K562 (cell line): ENCODE measurements around the gene BLOC1S4. TPM values are rescaled to one million over a fixed set of nuclear protein-coding genes. Genes with fewer than 3 reads are reported as not detected.

Experiments
- ATAC-seq: fragments of 200-7000 bp; cut with Tn5 transposase; 3 replicates; pipeline ENCODE4 v1.9.1; 2020; ENCODE audit warnings: moderate library complexity
- BruUV-seq: library from RNA; stranded (reverse); fragments of 400-500 nt; replicated peaks from 2 replicates; lab custom pipeline; 2021; lab: Mats Ljungman, UMichigan
- CTCF ChIA-PET: fragments of 300-600 bp; formaldehyde crosslinking; extraction: SDS; loops from one replicate; lab custom pipeline; 2021; ENCODE audit warnings: low intra/inter-chr PET ratio; lab: Yijun Ruan, JAX
- POLR2A ChIA-PET: fragments of 300-600, 350-650 bp; sonication (Branson Sonifier 250); formaldehyde crosslinking; extraction: SDS; loops from one replicate; lab custom pipeline; 2021; ENCODE audit warnings: antibody characterized with exemption, inconsistent platforms; lab: Yijun Ruan, JAX
- DNase-seq, 4 experiments: peaks; one replicate each; pipeline versions ENCODE4 v3.0.0 to v3.0.0-alpha.2; 2011 to 2018; ENCODE audit warnings: low spot score in 3 of 4, mixed read lengths in 3 of 4; ENCODE audit errors: extremely low read depth in 1 of 4
- FAIRE-seq: peaks from 2 replicates; lab custom pipeline; 2011; peaks lifted over from hg19 to GRCh38; lab: Jason Lieb, UNC
- H2AFZ ChIP-seq: 2 replicates; pipeline ENCODE4 v1.6.0; 2011; ENCODE audit warnings: low read depth, low read length, control low read depth, inconsistent platforms
- H3K27ac ChIP-seq: fragments of 200-600 bp; 3 replicates; pipeline ENCODE4 v1.8.0; 2011; ENCODE audit warnings: low read depth, mild to moderate bottlenecking, control low read depth, inconsistent platforms, low read length, moderate library complexity, mixed read lengths; ENCODE audit errors: extremely low read depth
- H3K27me3 ChIP-seq, 2 experiments: fragments of 300-600 bp in 1 of 2; 2 replicates in 1 of 2; 3 replicates in 1 of 2; pipeline versions ENCODE4 v1.6.0 to v1.8.0; 2011; ENCODE audit warnings: inconsistent platforms in 2 of 2, low read length in 2 of 2, mild to moderate bottlenecking in 1 of 2, mixed read lengths in 1 of 2, moderate library complexity in 1 of 2; ENCODE audit not compliant: control insufficient read depth in 2 of 2, insufficient read depth in 2 of 2
- H3K36me3 ChIP-seq: fragments of 300-600 bp; 3 replicates; pipeline ENCODE4 v1.8.0; 2011; ENCODE audit warnings: mild to moderate bottlenecking, low read length, inconsistent platforms; ENCODE audit not compliant: control insufficient read depth, insufficient read depth
- H3K4me1 ChIP-seq, 2 experiments: fragments of 200-600 bp in 1 of 2; replicated peaks in 1 of 2; 2 replicates in 1 of 2; 3 replicates in 1 of 2; pipeline versions ENCODE4 v1.5.1 to v1.8.0; 2011; ENCODE audit warnings: inconsistent platforms in 2 of 2, low read length in 2 of 2, mild to moderate bottlenecking in 1 of 2, mixed read lengths in 1 of 2, moderate library complexity in 1 of 2; ENCODE audit not compliant: control insufficient read depth in 2 of 2, insufficient read depth in 2 of 2
- H3K4me2 ChIP-seq: 2 replicates; pipeline ENCODE4 v1.6.1; 2011; ENCODE audit warnings: low read length, control low read depth, inconsistent platforms, mixed read lengths; ENCODE audit not compliant: insufficient read depth
- H3K4me3 ChIP-seq: fragments of 200-600 bp; sonication (generic), shearing (Covaris generic); 2 replicates; pipeline ENCODE4 v1.5.1; 2016; ENCODE audit warnings: control low read depth, inconsistent platforms
- H3K79me2 ChIP-seq: fragments of 200-600 bp; 3 replicates; pipeline ENCODE4 v1.8.0; 2011; ENCODE audit warnings: low read length, inconsistent platforms; ENCODE audit not compliant: control insufficient read depth, insufficient read depth
- H3K9ac ChIP-seq, 2 experiments: 2 replicates each; pipeline versions ENCODE4 v1.6.0 to v1.6.1; 2011; ENCODE audit warnings: low read depth in 2 of 2, low read length in 2 of 2, control low read depth in 1 of 2, inconsistent platforms in 1 of 2, mild to moderate bottlenecking in 1 of 2, mixed read lengths in 1 of 2; ENCODE audit not compliant: insufficient read depth in 1 of 2
- H3K9me1 ChIP-seq: one replicate; pipeline ENCODE4 v1.6.0; 2011; ENCODE audit warnings: inconsistent platforms, mild to moderate bottlenecking, low read length, moderate library complexity; ENCODE audit not compliant: control insufficient read depth, insufficient read depth
- H3K9me3 ChIP-seq: replicated peaks from 2 replicates; pipeline ENCODE4 v1.5.1; 2011; ENCODE audit warnings: low read depth, low read length, inconsistent platforms; ENCODE audit not compliant: control insufficient read depth, insufficient read depth
- H4K20me1 ChIP-seq: replicated peaks from 2 replicates; pipeline ENCODE4 v1.6.1; 2011; ENCODE audit warnings: low read length, inconsistent platforms, mixed read lengths; ENCODE audit not compliant: control insufficient read depth, insufficient read depth
- ADNP ChIP-seq: fragments of 200-800 bp; sonication (Bioruptor generic); IDR thresholded peaks from 2 replicates; pipeline ENCODE4 v1.6.1; 2016; ENCODE audit warnings: missing genetic modification characterization, missing compliant biosample characterization
- C11orf30 ChIP-seq: fragments of 450-650 bp; IDR thresholded peaks from 2 replicates; pipeline ENCODE4 v1.6.1; 2016; ENCODE audit warnings: low read depth, mild to moderate bottlenecking
- CEBPB ChIP-seq: fragments of 450-650 bp; IDR thresholded peaks from 2 replicates; pipeline ENCODE4 v1.6.1; 2016; ENCODE audit warnings: missing genetic modification characterization, missing compliant biosample characterization
- NFIC ChIP-seq: fragments of 450-650 bp; IDR thresholded peaks from 2 replicates; pipeline ENCODE4 v1.6.1; 2017; ENCODE audit warnings: mild to moderate bottlenecking, inconsistent platforms
- NUFIP1 ChIP-seq: fragments of 450-650 bp; IDR thresholded peaks from 2 replicates; pipeline ENCODE4 v1.6.1; 2018; ENCODE audit not compliant: partially characterized antibody
- SMAD2 ChIP-seq: fragments of 150-350 bp; IDR thresholded peaks from 2 replicates; pipeline ENCODE4 v1.6.1; 2014; ENCODE audit warnings: low read depth, mild to moderate bottlenecking, low read length
- SP1 ChIP-seq: sonication (generic); formaldehyde crosslinking; IDR thresholded peaks from 2 replicates; pipeline ENCODE4 v1.8.1; 2022; ENCODE audit warnings: mild to moderate bottlenecking, missing genetic modification reagents
- ZNF140 ChIP-seq: fragments of 250-450 bp; sonication (Bioruptor Pico); IDR thresholded peaks from 2 replicates; pipeline ENCODE4 v1.8.0; 2021; ENCODE audit warnings: moderate library complexity, mild to moderate bottlenecking, inconsistent platforms
- ZNF398 ChIP-seq: fragments of 250-450 bp; sonication (Bioruptor Pico); IDR thresholded peaks from 2 replicates; pipeline ENCODE4 v1.8.0; 2021; ENCODE audit warnings: moderate library complexity, mild to moderate bottlenecking, inconsistent platforms
- ZNF75A ChIP-seq: fragments of 450-650 bp; formaldehyde crosslinking; IDR thresholded peaks from 2 replicates; pipeline ENCODE4 v1.4.0; 2020; ENCODE audit warnings: mild to moderate bottlenecking
- WGBS: fragments of 100-300 bp; shearing (Covaris generic); methylation state at CpG from one replicate; pipeline ENCODE4 v1.1.6; 2016; ENCODE audit warnings: low coverage, mixed read lengths; ENCODE audit not compliant: insufficient coverage; ENCODE audit errors: missing lambda C conversion rate; 5-methylcytosine and 5-hydroxymethylcytosine counted together
- in situ Hi-C: fragments of 300-500 bp; cut with MboI; formaldehyde crosslinking; loops from 4 replicates; pipeline ENCODE4 v1.15.0; 2018; ENCODE audit warnings: inconsistent platforms, mixed read lengths
- intact Hi-C: fragments of 100-400 bp; cut with micrococcal nuclease; formaldehyde crosslinking; loops from 2 replicates; pipeline ENCODE4 v1.14.2; 2022
- polyA plus RNA-seq, 8 experiments: library from polyadenylated mRNA; depleted of rRNA in 4 of 8; stranded (reverse) in 5 of 8; unstranded in 3 of 8; fragments of >200 nt; fragmentation: Nextera tagmentation in 2 of 8; fragmentation: Illumina TruSeq in 1 of 8; extraction: Ambion mirVana in 2 of 8; extraction: Trizol in 1 of 8; gene quantifications; 2 replicates each; pipeline versions ENCODE4 v1.2.1 to v1.2.3, GENCODE V29; 2011 to 2014; ENCODE audit warnings: inconsistent platforms in 1 of 8, missing spikeins in 1 of 8
- total RNA-seq, 7 experiments: library from RNA; depleted of rRNA in 6 of 7; stranded (reverse); fragments of >200 nt in 6 of 7; fragmentation: Illumina TruSeq in 2 of 7; extraction: Trizol in 2 of 7; gene quantifications; 2 replicates each; pipeline versions ENCODE4 v1.2.1 to v1.2.3, GENCODE V29; 2011 to 2021; ENCODE audit warnings: low replicate concordance in 1 of 7
- TF ChIP-seq, protein P1 (sequence below): fragments of 450-650 bp; formaldehyde crosslinking; IDR thresholded peaks from 2 replicates; pipeline ENCODE4 v1.4.0; 2022; ENCODE audit warnings: missing genetic modification characterization
- TF ChIP-seq, protein P2 (sequence below): fragments of 450-650 bp; IDR thresholded peaks from 2 replicates; pipeline ENCODE4 v1.7.1; 2018; ENCODE audit warnings: mild to moderate bottlenecking, low read depth; ENCODE audit not compliant: partially characterized antibody
- TF ChIP-seq, protein P3 (sequence below): fragments of 450-650 bp; IDR thresholded peaks from 2 replicates; pipeline ENCODE4 v1.6.1; 2016; ENCODE audit warnings: antibody characterized with exemption

Gene BLOC1S4
- total and polyA plus RNA-seq, 9 of the 15 experiments (the other 6 are each of a cell fraction or from before 2014, with no cell fraction given) = 3.1 to 31.6 (median 11.2) TPM

GRCh38 chr4:6676722-6677558, 39.0 kb upstream of the BLOC1S4 start:
- H3K4me3 ChIP-seq = peak overlapping the region; percentile 95
- peaks cover 34% of the 10 kb centered on the region; the same call in 1 of the 2 replicates for H4K20me1 ChIP-seq
- peak overlapping the region; percentile 6; the same call in 1 of the 3 replicates for H3K27ac ChIP-seq
- H3K4me1 ChIP-seq = peaks cover 29 to 43% of the 10 kb centered on the region in 2 experiments
- no peak overlapping the region for H2AFZ ChIP-seq
- H3K79me2 ChIP-seq = peaks cover 44% of the 10 kb centered on the region
- peak overlapping the region; percentile 90 for H3K4me2 ChIP-seq
- H3K9ac ChIP-seq = peak overlapping the region; percentile 90
- WGBS = 65% methylated on average over 21 of the region's 21 CpGs
- no TSS peak for BruUV-seq
- H3K9me3 ChIP-seq = no peaks in the 10 kb centered on the region; the same call in 1 of the 2 replicates
- CTCF ChIA-PET = no interaction called here
- no peak for DNase-seq
- intact Hi-C loops (loop anchor here (5.0 kb wide), 3 partner anchors 35 to 130 kb away; partner anchors contain the start of gene MRFAP1), in situ Hi-C loops (no loop called here)
- no peaks in the 10 kb centered on the region for H3K9me1 ChIP-seq
- no peaks in the 10 kb centered on the region for H3K27me3 ChIP-seq
- H3K36me3 ChIP-seq = peaks cover 37% of the 10 kb centered on the region
- POLR2A ChIA-PET = interaction anchor here (0.5 to 5.4 kb wide), 12 partner anchors 7 to 316 kb away, joined by 3 to 38 read pairs (median 4); partner anchors contain the start of gene S100P
- no peak for FAIRE-seq
- ATAC-seq = peak; percentile 2; the same call in 1 of the 3 replicates
- TF ChIP-seq ZNF75A (CRISPR knock-in tag) = no peak
- TF ChIP-seq, protein P1, sequence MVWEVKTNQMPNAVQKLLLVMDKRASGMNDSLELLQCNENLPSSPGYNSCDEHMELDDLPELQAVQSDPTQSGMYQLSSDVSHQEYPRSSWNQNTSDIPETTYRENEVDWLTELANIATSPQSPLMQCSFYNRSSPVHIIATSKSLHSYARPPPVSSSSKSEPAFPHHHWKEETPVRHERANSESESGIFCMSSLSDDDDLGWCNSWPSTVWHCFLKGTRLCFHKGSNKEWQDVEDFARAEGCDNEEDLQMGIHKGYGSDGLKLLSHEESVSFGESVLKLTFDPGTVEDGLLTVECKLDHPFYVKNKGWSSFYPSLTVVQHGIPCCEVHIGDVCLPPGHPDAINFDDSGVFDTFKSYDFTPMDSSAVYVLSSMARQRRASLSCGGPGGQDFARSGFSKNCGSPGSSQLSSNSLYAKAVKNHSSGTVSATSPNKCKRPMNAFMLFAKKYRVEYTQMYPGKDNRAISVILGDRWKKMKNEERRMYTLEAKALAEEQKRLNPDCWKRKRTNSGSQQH = peak; percentile 60; the same call in 1 of the 2 replicates
- TF ChIP-seq, protein P2, sequence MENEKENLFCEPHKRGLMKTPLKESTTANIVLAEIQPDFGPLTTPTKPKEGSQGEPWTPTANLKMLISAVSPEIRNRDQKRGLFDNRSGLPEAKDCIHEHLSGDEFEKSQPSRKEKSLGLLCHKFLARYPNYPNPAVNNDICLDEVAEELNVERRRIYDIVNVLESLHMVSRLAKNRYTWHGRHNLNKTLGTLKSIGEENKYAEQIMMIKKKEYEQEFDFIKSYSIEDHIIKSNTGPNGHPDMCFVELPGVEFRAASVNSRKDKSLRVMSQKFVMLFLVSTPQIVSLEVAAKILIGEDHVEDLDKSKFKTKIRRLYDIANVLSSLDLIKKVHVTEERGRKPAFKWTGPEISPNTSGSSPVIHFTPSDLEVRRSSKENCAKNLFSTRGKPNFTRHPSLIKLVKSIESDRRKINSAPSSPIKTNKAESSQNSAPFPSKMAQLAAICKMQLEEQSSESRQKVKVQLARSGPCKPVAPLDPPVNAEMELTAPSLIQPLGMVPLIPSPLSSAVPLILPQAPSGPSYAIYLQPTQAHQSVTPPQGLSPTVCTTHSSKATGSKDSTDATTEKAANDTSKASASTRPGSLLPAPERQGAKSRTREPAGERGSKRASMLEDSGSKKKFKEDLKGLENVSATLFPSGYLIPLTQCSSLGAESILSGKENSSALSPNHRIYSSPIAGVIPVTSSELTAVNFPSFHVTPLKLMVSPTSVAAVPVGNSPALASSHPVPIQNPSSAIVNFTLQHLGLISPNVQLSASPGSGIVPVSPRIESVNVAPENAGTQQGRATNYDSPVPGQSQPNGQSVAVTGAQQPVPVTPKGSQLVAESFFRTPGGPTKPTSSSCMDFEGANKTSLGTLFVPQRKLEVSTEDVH = peak; percentile 19
- TF ChIP-seq NUFIP1 = no peak
- TF ChIP-seq, protein P3, sequence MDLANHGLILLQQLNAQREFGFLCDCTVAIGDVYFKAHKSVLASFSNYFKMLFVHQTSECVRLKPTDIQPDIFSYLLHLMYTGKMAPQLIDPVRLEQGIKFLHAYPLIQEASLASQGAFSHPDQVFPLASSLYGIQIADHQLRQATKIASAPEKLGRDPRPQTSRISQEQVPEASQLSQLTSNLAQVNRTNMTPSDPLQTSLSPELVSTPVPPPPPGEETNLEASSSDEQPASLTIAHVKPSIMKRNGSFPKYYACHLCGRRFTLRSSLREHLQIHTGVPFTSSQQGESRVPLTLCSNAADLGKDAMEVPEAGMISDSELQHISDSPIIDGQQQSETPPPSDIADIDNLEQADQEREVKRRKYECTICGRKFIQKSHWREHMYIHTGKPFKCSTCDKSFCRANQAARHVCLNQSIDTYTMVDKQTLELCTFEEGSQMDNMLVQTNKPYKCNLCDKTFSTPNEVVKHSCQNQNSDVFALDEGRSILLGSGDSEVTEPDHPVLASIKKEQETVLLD = 0 out of 2 replicates have a peak, but pooled peaks have one; percentile 24
- no peak for TF ChIP-seq ADNP
- TF ChIP-seq SP1 (CRISPR knock-in tag) = peak; percentile 36; the same call in 1 of the 2 replicates
- no peak for TF ChIP-seq ZNF398 (CRISPR knock-in tag)
- TF ChIP-seq ZNF140 (CRISPR knock-in tag) = no peak
- no peak for TF ChIP-seq SMAD2
- peak; percentile 34; the same call in 1 of the 2 replicates for TF ChIP-seq NFIC
- no peak for TF ChIP-seq CEBPB
- no peak for TF ChIP-seq C11orf30
